Central memory CD8-positive, alpha-beta T cell (primary cell): ENCODE results near the gene ADAM8.
"Not testable (repeated sequence)": the region's sequence is repeated elsewhere in the genome, so short reads cannot be mapped to it uniquely, and the experiment has no call there.

Experiments used
- ATAC-seq: fragments of 150-1000 bp; cut with Tn5 transposase; replicated peaks from 2 replicates; pipeline ENCODE4 v1.10.0; 2022; ENCODE audit warnings: mild to moderate bottlenecking, moderate FRiP score, moderate number of reproducible peaks; ENCODE audit not compliant: poor library complexity, severe bottlenecking; ENCODE audit errors: extremely low read depth
- DNase-seq, 2 donors: peaks; one replicate each; pipeline ENCODE4 v3.0.0; 2021; ENCODE audit warnings: low spot score in 2 of 2
- H3K27ac Mint-ChIP-seq: one replicate; pipeline ENCODE4 v1.8.0; 2022; ENCODE audit warnings: low read depth, mild to moderate bottlenecking, moderate library complexity, mixed read lengths
- H3K27me3 Mint-ChIP-seq: one replicate; pipeline ENCODE4 v1.8.0; 2022; ENCODE audit warnings: mixed read lengths
- H3K36me3 Mint-ChIP-seq: one replicate; pipeline ENCODE4 v1.8.0; 2022; ENCODE audit warnings: mild to moderate bottlenecking, moderate library complexity, mixed read lengths; ENCODE audit not compliant: insufficient read depth
- H3K4me1 Mint-ChIP-seq: one replicate; pipeline ENCODE4 v1.8.0; 2022; ENCODE audit warnings: mixed read lengths
- H3K4me3 Mint-ChIP-seq: one replicate; pipeline ENCODE4 v1.8.0; 2022; ENCODE audit warnings: mild to moderate bottlenecking, moderate library complexity, mixed read lengths
- H3K9me3 Mint-ChIP-seq: one replicate; pipeline ENCODE4 v1.8.0; 2022; ENCODE audit warnings: mixed read lengths

Gene ADAM8

GRCh38 chr10:133276435-133277201 lies at the start of gene ADAM8:
Gene ADAM8 (minus strand): TSS chr10:133276868. CDS start chr10:133276817, 51 bp downstream.
- Mint-ChIP-seq H3K4me1 (peaks cover 36% of the 10 kb centered on the region), H3K27ac (peak within 1 kb of the TSS; percentile 97), H3K27me3 (no peaks in the 10 kb centered on the region), H3K9me3 (no peaks in the 10 kb centered on the region), H3K36me3 (peaks cover 36% of the 10 kb centered on the region), H3K4me3 (peak within 1 kb of the TSS; percentile 88)
- ATAC-seq (no peak), DNase-seq (no peak)

- no peak overlapping the region for H3K27ac Mint-ChIP-seq
- no peak for ATAC-seq
Measured at GRCh38 chr10:133326223-133326551, 49.5 kb upstream of the ADAM8 start.

GRCh38 chr10:133325440-133326222 lies 49.0 kb upstream of the ADAM8 start:
- no peak for DNase-seq
- H3K27me3 Mint-ChIP-seq: peaks cover 33% of the 10 kb centered on the region

More at GRCh38 chr10:133326223-133326551, 49.5 kb upstream of the ADAM8 start:
- peaks cover 33% of the 10 kb centered on the region for H3K27me3 Mint-ChIP-seq
- no peak for DNase-seq
- no peaks in the 10 kb centered on the region for H3K9me3 Mint-ChIP-seq
- H3K4me3 Mint-ChIP-seq: no peak overlapping the region
- peaks cover 5% of the 10 kb centered on the region for H3K4me1 Mint-ChIP-seq
- H3K36me3 Mint-ChIP-seq: peaks cover 4% of the 10 kb centered on the region

GRCh38 chr10:133324857-133325260 lies 48.2 kb upstream of the ADAM8 start:
- H3K27me3 Mint-ChIP-seq: peaks cover 33% of the 10 kb centered on the region
- peak overlapping the region; percentile 76 for H3K4me3 Mint-ChIP-seq
- peak; percentile 3 for ATAC-seq
- H3K4me1 Mint-ChIP-seq: peaks cover 3% of the 10 kb centered on the region
- no peaks in the 10 kb centered on the region for H3K9me3 Mint-ChIP-seq
- H3K36me3 Mint-ChIP-seq: peaks cover 1% of the 10 kb centered on the region
- H3K27ac Mint-ChIP-seq: no peak overlapping the region
- no peak for DNase-seq

More at GRCh38 chr10:133325440-133326222, 49.0 kb upstream of the ADAM8 start:
- Mint-ChIP-seq H3K27ac (no peak overlapping the region), H3K4me1 (peaks cover 5% of the 10 kb centered on the region), H3K36me3 (peaks cover 1% of the 10 kb centered on the region), H3K9me3 (no peaks in the 10 kb centered on the region), H3K4me3 (peak overlapping the region; percentile 76)
- no peak for ATAC-seq

- peaks cover 29% of the 10 kb centered on the region for H3K27me3 Mint-ChIP-seq
- DNase-seq: peak in 1 of 2 donors; percentile 38
- no peaks in the 10 kb centered on the region for H3K9me3 Mint-ChIP-seq
- H3K27ac Mint-ChIP-seq: no peak overlapping the region
- H3K4me1 Mint-ChIP-seq: peaks cover 3% of the 10 kb centered on the region
- H3K4me3 Mint-ChIP-seq: peak overlapping the region; percentile 76
- peak; percentile 80 for ATAC-seq
- peaks cover 4% of the 10 kb centered on the region for H3K36me3 Mint-ChIP-seq
Measured at GRCh38 chr10:133324198-133324792, 47.6 kb upstream of the ADAM8 start.

- H3K9me3 Mint-ChIP-seq, H3K27ac Mint-ChIP-seq, H3K4me3 Mint-ChIP-seq, DNase-seq, ATAC-seq, H3K4me1 Mint-ChIP-seq, H3K36me3 Mint-ChIP-seq: not testable (repeated sequence)
- peaks cover 16% of the 10 kb centered on the region for H3K27me3 Mint-ChIP-seq
Measured at GRCh38 chr10:133322064-133322709, 45.5 kb upstream of the ADAM8 start.

- H3K4me3 Mint-ChIP-seq, H3K27ac Mint-ChIP-seq, H3K9me3 Mint-ChIP-seq, DNase-seq, H3K27me3 Mint-ChIP-seq, H3K4me1 Mint-ChIP-seq, H3K36me3 Mint-ChIP-seq, ATAC-seq: not testable (repeated sequence)
Measured at GRCh38 chr10:133320852-133321422, 44.3 kb upstream of the ADAM8 start.

- DNase-seq (peak; percentile 50 to 57), ATAC-seq (peak; percentile 82)
- H3K4me3 Mint-ChIP-seq: peak overlapping the region; percentile 44
- H3K27ac Mint-ChIP-seq: no peak overlapping the region
- no peaks in the 10 kb centered on the region for H3K27me3 Mint-ChIP-seq
- peaks cover 15% of the 10 kb centered on the region for H3K4me1 Mint-ChIP-seq
- H3K9me3 Mint-ChIP-seq: no peaks in the 10 kb centered on the region
- peaks cover 2% of the 10 kb centered on the region for H3K36me3 Mint-ChIP-seq
Measured at GRCh38 chr10:133318494-133319127, 41.9 kb upstream of the ADAM8 start.

GRCh38 chr10:133316732-133317131 lies 40.1 kb upstream of the ADAM8 start:
- peaks cover 5% of the 10 kb centered on the region for H3K36me3 Mint-ChIP-seq
- no peak for DNase-seq
- no peak for ATAC-seq
- H3K4me1 Mint-ChIP-seq: peaks cover 15% of the 10 kb centered on the region
- H3K27me3 Mint-ChIP-seq: no peaks in the 10 kb centered on the region
- H3K27ac Mint-ChIP-seq: no peak overlapping the region
- no peaks in the 10 kb centered on the region for H3K9me3 Mint-ChIP-seq
- H3K4me3 Mint-ChIP-seq: no peak overlapping the region

GRCh38 chr10:133316266-133316665 lies 39.6 kb upstream of the ADAM8 start:
- Mint-ChIP-seq H3K36me3 (peaks cover 5% of the 10 kb centered on the region), H3K4me3 (no peak overlapping the region), H3K9me3 (no peaks in the 10 kb centered on the region), H3K27me3 (no peaks in the 10 kb centered on the region), H3K27ac (no peak overlapping the region), H3K4me1 (peaks cover 15% of the 10 kb centered on the region)
- no peak for DNase-seq
- no peak for ATAC-seq

- no peak overlapping the region for H3K27ac Mint-ChIP-seq
- DNase-seq (no peak), ATAC-seq (no peak)
- peaks cover 15% of the 10 kb centered on the region for H3K4me1 Mint-ChIP-seq
- H3K36me3 Mint-ChIP-seq: peaks cover 8% of the 10 kb centered on the region
- H3K4me3 Mint-ChIP-seq: no peak overlapping the region
- no peaks in the 10 kb centered on the region for H3K9me3 Mint-ChIP-seq
- H3K27me3 Mint-ChIP-seq: no peaks in the 10 kb centered on the region
Measured at GRCh38 chr10:133315847-133316246, 39.2 kb upstream of the ADAM8 start.

- H3K36me3 Mint-ChIP-seq: peaks cover 11% of the 10 kb centered on the region
- H3K4me3 Mint-ChIP-seq: no peak overlapping the region
- peaks cover 15% of the 10 kb centered on the region for H3K4me1 Mint-ChIP-seq
- DNase-seq: no peak
- H3K27me3 Mint-ChIP-seq: no peaks in the 10 kb centered on the region
- no peak for ATAC-seq
- H3K27ac Mint-ChIP-seq: no peak overlapping the region
- H3K9me3 Mint-ChIP-seq: no peaks in the 10 kb centered on the region
Measured at GRCh38 chr10:133314911-133315310, 38.2 kb upstream of the ADAM8 start.
